Muscle of leg (tissue), 11 donors: ENCODE measurements around the gene KRT40. TPM values are rescaled to one million over a fixed set of nuclear protein-coding genes. Genes with fewer than 3 reads are reported as not detected.
A peak's percentile ranks its signal among the peaks of the same experiment; 100 is the strongest.

Experiments used
- DNase-seq: peaks from one replicate; pipeline ENCODE4 v3.0.0; 2013
- H3K27ac ChIP-seq: one replicate; pipeline ENCODE4 v1.5.1; 2013; ENCODE audit warnings: mild to moderate bottlenecking, low read length, control low read depth
- H3K27me3 ChIP-seq: one replicate; pipeline ENCODE4 v1.6.1; 2013; ENCODE audit warnings: low read length; ENCODE audit not compliant: control insufficient read depth, insufficient read depth
- H3K36me3 ChIP-seq: one replicate; pipeline ENCODE4 v1.6.1; 2013; ENCODE audit warnings: low read length; ENCODE audit not compliant: control insufficient read depth, insufficient read depth
- H3K4me1 ChIP-seq: one replicate; pipeline ENCODE4 v1.6.1; 2013; ENCODE audit warnings: low read length; ENCODE audit not compliant: control insufficient read depth, insufficient read depth
- H3K4me3 ChIP-seq: one replicate; pipeline ENCODE4 v1.5.1; 2013; ENCODE audit warnings: low read length, control low read depth
- H3K9me3 ChIP-seq: replicated peaks from 2 replicates; pipeline ENCODE4 v1.6.1; 2013; ENCODE audit warnings: low read depth, low read length; ENCODE audit not compliant: control insufficient read depth
- WGBS: methylation state at CpG from one replicate; pipeline ENCODE4 v1.1.5; 2013; ENCODE audit warnings: missing lambda C conversion rate; ENCODE audit not compliant: insufficient coverage; 5-methylcytosine and 5-hydroxymethylcytosine counted together
- polyA plus RNA-seq, 8 donors: library from polyadenylated mRNA; unstranded; fragments of 120-200 nt; gene quantifications; one replicate each; pipeline versions ENCODE4 v1.2.1 to v1.2.3, GENCODE V29; 2013; ENCODE audit warnings: inconsistent platforms in 1 of 8, low replicate concordance in 1 of 8; ENCODE audit not compliant: insufficient read length in 8 of 8, insufficient read depth in 1 of 8
- total RNA-seq: library from RNA; stranded (reverse); fragments of 120-200 nt; gene quantifications from one replicate; pipeline ENCODE4 v1.2.4, GENCODE V29; 2013

Gene KRT40
- total and polyA plus RNA-seq, 9 donors, result 3.7 to 16.2 (median 11.0) TPM

- peaks cover 3% of the 10 kb centered on the region for H3K27me3 ChIP-seq
- H3K9me3 ChIP-seq, result no peaks in the 10 kb centered on the region
- H3K27ac ChIP-seq, result no peak overlapping the region
- 60% methylated on average over 1 of the region's 8 CpGs for WGBS
- no peak overlapping the region for H3K4me3 ChIP-seq
- H3K4me1 ChIP-seq, result peaks cover 3% of the 10 kb centered on the region
- no peak for DNase-seq
- H3K36me3 ChIP-seq, result no peaks in the 10 kb centered on the region
These were observed 27.5 kb downstream of the KRT40 start for GRCh38 chr17:40956401-40957254.

DNA sequence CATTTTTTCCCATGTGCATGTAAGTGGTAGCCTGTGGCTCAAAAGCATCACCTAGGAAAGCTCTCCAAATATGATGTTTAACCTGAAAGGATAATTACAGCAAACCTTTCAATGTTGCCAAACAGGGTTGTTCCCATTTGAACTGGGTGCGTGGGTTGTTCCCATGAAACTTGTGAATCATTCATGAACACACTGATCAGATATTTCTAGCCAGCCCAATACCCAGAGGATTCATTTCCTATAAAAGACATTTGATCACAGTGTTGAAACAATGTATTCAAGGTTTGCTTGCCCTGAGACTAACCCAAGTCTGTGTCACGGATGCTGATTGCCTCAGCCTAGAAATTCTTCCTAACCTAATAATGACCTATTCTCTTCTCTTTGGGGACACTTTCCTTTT, 30.2 kb downstream of the KRT40 start:
- Histone ChIP-seq H3K4me3 (no peak overlapping the region), H3K36me3 (no peaks in the 10 kb centered on the region), H3K27me3 (peaks cover 3% of the 10 kb centered on the region), H3K27ac (no peak overlapping the region), H3K4me1 (peaks cover 3% of the 10 kb centered on the region), H3K9me3 (no peaks in the 10 kb centered on the region)
- DNase-seq, result no peak
- WGBS, result no CpG with 5 or more reads among the region's 2 CpGs

- H3K4me1 ChIP-seq, result peaks cover 3% of the 10 kb centered on the region
- WGBS, result no CpG with 5 or more reads among the region's 1 CpG
- H3K27me3 ChIP-seq, result peaks cover 3% of the 10 kb centered on the region
- no peaks in the 10 kb centered on the region for H3K36me3 ChIP-seq
- no peak overlapping the region for H3K4me3 ChIP-seq
- DNase-seq, result peak; percentile 30
- H3K9me3 ChIP-seq, result no peaks in the 10 kb centered on the region
- no peak overlapping the region for H3K27ac ChIP-seq
These were observed 31.5 kb downstream of the KRT40 start for GRCh38 chr17:40952661-40953060.

DNA sequence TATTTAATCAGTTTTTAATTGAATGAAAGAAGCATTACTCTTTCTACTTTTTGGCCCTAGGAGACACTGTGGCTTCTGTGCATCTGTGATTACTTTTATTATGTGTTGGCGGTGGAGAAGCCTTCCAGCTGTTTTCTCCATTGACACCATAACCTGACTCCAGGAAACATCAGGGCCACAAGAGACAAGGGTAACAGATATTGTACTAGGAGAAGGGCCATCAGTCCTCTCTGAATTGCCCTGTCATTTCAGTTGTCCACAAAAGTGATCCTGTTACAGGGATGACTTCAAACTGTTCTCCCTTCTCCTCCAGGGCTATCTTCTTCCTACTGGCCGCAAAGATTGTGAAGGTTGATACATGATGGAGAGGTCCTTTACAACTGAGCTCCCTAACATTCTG, 32.0 kb downstream of the KRT40 start:
- Histone ChIP-seq H3K4me3 (no peak overlapping the region), H3K27me3 (peaks cover 3% of the 10 kb centered on the region), H3K4me1 (peaks cover 3% of the 10 kb centered on the region), H3K27ac (no peak overlapping the region), H3K36me3 (no peaks in the 10 kb centered on the region), H3K9me3 (no peaks in the 10 kb centered on the region)
- no peak for DNase-seq
- WGBS, result no CpG with 5 or more reads among the region's 2 CpGs

DNA sequence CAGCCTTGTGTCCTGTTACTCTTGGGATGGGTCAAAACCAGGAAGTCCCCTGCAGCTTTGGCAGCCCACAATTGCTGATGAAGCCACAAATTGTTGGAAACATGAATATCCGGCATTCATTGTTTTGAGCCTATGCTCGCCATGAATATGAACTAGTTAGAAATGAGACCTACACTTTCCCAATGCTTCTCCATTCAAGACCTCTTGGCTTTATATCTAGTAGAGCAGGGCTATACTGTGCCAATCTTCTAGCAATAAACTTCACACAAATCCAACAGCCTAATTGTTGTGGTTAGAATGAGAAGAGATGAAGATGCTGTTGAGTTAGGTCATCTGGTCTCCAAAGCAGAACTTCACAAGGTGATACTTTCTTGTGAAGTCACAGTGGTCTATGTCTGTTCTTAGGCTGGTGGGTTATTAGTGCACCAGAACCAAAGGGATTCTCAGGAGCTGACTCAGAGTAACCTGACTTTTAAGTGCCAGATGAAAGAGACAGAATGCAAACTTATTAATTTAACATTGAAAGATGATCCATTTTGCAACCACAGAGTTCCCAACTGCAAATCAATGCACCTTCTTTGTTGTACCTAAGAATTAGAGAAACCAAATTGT, 33.0 kb downstream of the KRT40 start:
- DNase-seq, result no peak
- Histone ChIP-seq H3K27ac (no peak overlapping the region), H3K9me3 (no peaks in the 10 kb centered on the region), H3K4me1 (peaks cover 3% of the 10 kb centered on the region), H3K36me3 (no peaks in the 10 kb centered on the region), H3K4me3 (no peak overlapping the region), H3K27me3 (peaks cover 3% of the 10 kb centered on the region)
- WGBS, result no CpG with 5 or more reads among the region's 2 CpGs

- H3K9me3 ChIP-seq, result no peaks in the 10 kb centered on the region
- peaks cover 6% of the 10 kb centered on the region for H3K27me3 ChIP-seq
- WGBS, result 43% methylated on average over 3 of the region's 7 CpGs
- H3K27ac ChIP-seq, result no peak overlapping the region
- H3K36me3 ChIP-seq, result no peaks in the 10 kb centered on the region
- DNase-seq, result no peak
- H3K4me3 ChIP-seq, result no peak overlapping the region
- peaks cover 3% of the 10 kb centered on the region for H3K4me1 ChIP-seq
These were observed 34.0 kb downstream of the KRT40 start for GRCh38 chr17:40950176-40950575.

GRCh38 chr17:40949418-40949817, 34.7 kb downstream of the KRT40 start:
- no peak overlapping the region for H3K4me3 ChIP-seq
- H3K27me3 ChIP-seq, result peaks cover 6% of the 10 kb centered on the region
- no peaks in the 10 kb centered on the region for H3K36me3 ChIP-seq
- peak; percentile 46 for DNase-seq
- WGBS, result 9% methylated on average over 10 of the region's 10 CpGs
- no peak overlapping the region for H3K27ac ChIP-seq
- no peaks in the 10 kb centered on the region for H3K9me3 ChIP-seq
- H3K4me1 ChIP-seq, result peaks cover 3% of the 10 kb centered on the region

- 57% methylated on average over 2 of the region's 2 CpGs for WGBS
- Histone ChIP-seq H3K4me1 (peaks cover 3% of the 10 kb centered on the region), H3K27me3 (peaks cover 6% of the 10 kb centered on the region)
These were observed 36.2 kb downstream of the KRT40 start for GRCh38 chr17:40947929-40948328.

DNA sequence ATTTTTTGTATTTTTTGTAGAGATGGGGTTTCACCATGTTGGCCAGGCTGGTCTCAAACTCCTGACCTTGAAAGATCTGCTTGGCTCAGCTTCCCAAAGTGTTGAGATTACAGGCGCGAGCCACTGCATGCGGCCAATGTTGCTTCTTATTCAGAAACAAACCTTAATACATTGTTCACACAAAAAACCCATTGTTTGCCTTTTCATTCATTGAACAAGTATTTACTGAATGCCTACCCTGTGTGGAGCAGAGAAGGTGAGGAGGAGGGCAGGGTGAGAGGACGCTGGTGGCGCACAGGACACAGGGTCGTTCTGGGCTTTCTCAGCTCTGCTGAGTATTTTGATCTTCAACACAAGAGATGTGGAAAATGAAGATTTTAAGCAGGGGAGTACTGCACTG, 38.7 kb downstream of the KRT40 start:
- WGBS, result 83% methylated on average over 4 of the region's 6 CpGs

More at GRCh38 chr17:40947929-40948328, 36.2 kb downstream of the KRT40 start:
- Histone ChIP-seq H3K4me3 (no peak overlapping the region), H3K27ac (no peak overlapping the region), H3K36me3 (no peaks in the 10 kb centered on the region), H3K9me3 (no peaks in the 10 kb centered on the region)
- DNase-seq, result no peak

DNA sequence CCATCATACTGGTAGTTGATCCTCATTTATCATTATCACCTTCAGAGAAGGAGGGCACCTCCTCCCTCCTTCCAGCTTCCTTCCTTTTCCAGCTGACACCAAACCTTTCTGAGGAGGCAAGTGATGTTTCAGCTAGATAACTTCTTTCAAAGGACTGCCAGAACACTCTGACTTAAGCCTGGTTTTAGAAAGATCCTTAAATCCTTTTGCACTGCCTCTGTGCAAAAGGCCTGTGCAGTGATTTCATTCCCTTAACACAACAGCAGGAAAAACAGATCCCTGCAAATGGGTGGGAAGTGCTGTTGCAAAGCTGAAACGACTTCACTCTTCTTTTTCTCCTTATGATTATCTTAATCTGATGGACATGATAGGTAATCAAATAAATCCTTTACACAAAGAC, 39.6 kb downstream of the KRT40 start:
- DNase-seq, result no peak
- Histone ChIP-seq H3K9me3 (no peaks in the 10 kb centered on the region), H3K27me3 (peaks cover 6% of the 10 kb centered on the region), H3K4me3 (no peak overlapping the region), H3K27ac (no peak overlapping the region), H3K4me1 (no peaks in the 10 kb centered on the region), H3K36me3 (no peaks in the 10 kb centered on the region)
- no CpG with 5 or more reads among the region's 1 CpG for WGBS

More for the DNA sequence above, 38.7 kb downstream of the KRT40 start:
- no peaks in the 10 kb centered on the region for H3K4me1 ChIP-seq
- peaks cover 6% of the 10 kb centered on the region for H3K27me3 ChIP-seq
- no peaks in the 10 kb centered on the region for H3K9me3 ChIP-seq
- H3K27ac ChIP-seq, result no peak overlapping the region
- DNase-seq, result no peak
- H3K4me3 ChIP-seq, result no peak overlapping the region
- H3K36me3 ChIP-seq, result no peaks in the 10 kb centered on the region
